HG02852 (cell line): ENCODE measurements around the gene ACTR8.
"Not testable (repeated sequence)": the region's sequence is repeated elsewhere in the genome, so short reads cannot be mapped to it uniquely, and the experiment has no call there.

Experiments used
- ATAC-seq: cut with Tn5 transposase; IDR thresholded peaks from one replicate; pipeline ENCODE4 v1.9.1; 2021; ENCODE audit warnings: mild to moderate bottlenecking, moderate library complexity; ENCODE audit not compliant: unreplicated experiment

The ACTR8 gene

DNA sequence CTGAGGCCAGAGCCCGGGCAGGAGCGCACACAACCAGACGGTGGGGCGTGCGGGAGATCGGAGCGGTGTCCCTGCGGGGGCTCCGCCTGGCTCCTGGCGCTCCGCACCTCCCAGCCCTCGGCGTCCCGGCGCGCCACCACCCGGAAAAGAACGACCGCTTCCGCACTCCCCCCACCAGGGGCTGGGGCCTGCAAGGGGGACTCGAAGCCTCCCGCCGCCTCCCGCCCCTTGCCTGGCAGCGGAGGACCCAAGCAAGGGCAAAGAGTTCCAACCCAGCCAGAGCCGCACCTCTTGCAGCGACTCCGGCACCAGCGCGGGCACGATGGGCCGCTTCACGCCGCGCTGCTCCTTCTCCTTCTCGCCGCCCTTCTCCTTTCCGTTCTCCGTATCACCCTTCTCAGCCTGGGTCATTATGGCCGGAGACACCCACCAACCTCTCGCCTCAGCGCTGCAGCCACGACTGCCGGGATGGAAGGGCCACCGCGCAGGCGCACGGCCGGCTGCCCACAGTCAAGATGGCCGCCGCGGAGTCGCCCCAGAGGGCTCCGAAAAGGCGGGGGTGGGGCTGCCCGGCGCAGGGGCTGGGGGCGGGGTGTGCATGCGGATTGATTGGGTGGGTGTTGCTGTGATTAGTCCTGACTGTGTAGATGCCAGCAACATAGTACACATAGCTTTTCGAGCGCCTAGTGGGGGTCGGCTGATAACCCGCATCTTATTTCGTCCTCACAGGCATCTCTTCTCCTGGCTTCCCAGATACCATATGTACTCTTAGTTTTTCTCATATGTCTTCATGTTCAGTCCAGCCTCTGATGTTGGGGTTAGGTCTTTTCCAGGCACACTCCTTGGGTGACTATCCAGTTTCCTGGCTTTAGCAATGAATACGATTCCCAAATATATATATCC is at the start of gene ACTR8:
TSS of gene ACTR8 (minus strand) at position 462 of the 903 bp plus-strand sequence. CDS start at position 411, 51 bp downstream.
- ATAC-seq = peak; percentile 83

DNA sequence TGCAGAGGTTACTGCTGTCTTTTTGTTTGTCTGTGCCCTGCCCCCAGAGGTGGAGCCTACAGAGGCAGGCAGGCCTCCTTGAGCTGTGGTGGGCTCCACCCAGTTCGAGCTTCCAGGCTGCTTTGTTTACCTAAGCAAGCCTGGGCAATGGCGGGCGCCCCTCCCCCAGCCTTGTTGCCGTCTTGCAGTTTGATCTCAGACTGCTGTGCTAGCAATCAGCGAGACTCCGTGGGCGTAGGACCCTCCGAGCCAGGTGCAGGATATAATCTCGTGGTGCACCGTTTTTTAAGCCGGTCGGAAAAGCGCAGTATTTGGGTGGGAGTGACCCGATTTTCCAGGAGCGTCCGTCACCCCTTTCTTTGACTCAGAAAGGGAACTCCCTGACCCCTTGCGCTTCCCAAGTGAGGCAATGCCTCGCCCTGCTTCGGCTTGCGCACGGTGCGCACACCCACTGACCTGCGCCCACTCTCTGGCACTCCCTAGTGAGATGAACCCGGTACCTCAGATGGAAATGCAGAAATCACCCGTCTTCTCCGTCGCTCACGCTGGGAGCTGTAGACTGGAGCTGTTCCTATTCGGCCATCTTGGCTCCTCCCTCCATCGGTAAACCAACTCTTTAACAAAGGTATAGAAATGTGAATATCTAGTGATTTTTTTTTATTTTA is 45.4 kb upstream of the ACTR8 start:
- ATAC-seq = not testable (repeated sequence)

DNA sequence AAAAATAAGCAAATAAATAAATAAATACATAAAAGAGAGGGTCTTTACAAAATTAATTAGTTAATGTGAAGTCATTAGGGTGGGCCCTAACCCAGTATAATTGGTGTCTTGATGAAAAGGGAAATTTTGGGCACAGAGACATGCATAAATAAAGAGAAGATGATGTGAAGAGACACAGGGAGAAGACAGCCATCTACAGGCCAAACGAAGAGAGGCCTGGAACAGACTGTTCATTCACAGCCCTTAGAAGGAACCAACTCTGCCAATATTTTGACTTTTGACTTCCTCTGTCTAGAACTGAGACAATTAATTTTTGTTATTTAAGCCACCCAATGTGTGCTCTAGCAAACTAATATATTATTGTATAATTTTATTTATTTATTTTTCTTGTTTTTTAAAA is 39.3 kb upstream of the ACTR8 start:
- no peak for ATAC-seq

- ATAC-seq = no peak
Observed at GRCh38 chr3:53919741-53920140, 37.8 kb upstream of the ACTR8 start.

- ATAC-seq = no peak
Observed at GRCh38 chr3:53913401-53913800, 31.4 kb upstream of the ACTR8 start.

DNA sequence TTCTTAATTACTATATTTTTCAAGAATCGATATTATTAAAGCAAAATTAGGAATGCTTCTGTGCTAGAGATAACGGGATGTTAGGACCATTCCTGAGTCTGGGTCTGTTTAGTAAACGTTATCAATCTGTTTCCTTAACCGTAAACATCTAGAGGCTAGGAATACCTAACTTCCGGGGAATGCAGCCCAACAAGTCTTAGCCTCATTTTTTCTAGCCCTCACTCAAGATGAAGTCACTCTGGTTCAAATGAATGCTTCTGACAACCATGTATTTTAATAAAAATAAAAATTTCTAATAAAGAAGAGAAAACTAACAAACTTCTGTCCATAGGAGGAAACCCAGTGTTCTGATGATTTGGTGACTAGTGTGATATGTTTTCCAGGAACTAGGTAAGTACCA is 20.8 kb upstream of the ACTR8 start:
- no peak for ATAC-seq

GRCh38 chr3:53902067-53902466 is 20.1 kb upstream of the ACTR8 start:
- no peak for ATAC-seq

- no peak for ATAC-seq
Observed at GRCh38 chr3:53900666-53901331, 18.8 kb upstream of the ACTR8 start.

DNA sequence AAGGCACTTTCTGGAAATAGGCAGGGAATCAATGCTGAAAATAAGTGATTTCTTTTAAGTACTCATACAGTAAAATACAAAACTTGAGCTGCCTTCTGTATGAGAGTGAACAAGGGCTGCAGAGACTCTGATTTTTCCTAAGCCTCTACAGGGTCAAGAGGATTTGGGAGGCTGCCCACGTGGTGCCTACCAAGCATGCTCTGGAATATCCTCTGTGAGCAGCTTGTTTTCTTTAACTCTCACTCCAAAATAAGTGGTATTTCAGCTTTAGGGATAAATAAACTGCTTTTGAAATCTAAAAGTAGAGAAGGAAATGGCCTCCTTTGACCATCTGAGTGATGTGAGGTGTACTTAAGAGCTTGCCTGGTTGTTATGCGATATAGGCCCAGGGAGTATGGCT is 17.8 kb upstream of the ACTR8 start:
- ATAC-seq = no peak

- no peak for ATAC-seq
Observed at GRCh38 chr3:53892286-53892637, 10.3 kb upstream of the ACTR8 start.

DNA sequence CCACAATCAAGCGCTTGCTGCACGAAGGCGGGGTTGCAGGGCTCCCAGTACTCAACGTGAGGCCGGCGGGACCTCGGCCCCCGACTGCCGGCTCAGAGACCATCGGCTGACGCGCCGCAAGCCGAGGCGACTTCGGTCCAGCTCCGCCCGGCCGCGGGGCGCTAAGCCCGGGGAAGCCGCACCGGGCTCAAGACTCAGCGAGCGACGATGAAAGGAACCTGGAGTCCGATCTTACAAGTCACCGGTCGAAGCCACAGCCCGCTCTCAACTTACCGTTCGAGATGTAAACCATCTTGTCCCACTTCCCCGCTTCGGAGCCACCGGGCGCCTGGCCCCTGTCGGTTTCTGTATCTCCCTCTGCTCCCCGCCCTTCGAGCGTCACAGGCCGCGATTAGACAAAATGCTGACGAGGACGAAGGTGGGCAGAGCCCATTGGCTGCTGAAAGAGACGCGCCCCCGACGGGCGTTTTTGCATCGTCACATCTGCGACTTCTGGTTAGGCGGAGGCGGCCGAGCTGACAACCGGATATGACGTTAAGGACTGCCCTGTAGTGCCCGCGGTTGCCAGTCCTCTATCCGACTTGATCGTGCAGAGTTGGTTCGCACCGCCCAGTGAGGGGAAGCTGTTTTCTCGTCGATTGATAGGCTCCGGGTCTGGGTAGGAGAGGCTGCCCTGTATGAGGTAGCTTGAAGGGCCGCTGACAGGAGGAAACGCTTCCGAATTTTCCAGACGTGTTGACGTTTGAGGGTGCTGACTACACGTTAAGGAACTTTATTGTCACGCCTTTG is 9.7 kb upstream of the ACTR8 start, which contains the start of gene SELENOK:
TSS of gene SELENOK (minus strand) at position 363 of the 789 bp plus-strand sequence.
- ATAC-seq = peak; percentile 95

GRCh38 chr3:53890726-53891475 is 8.9 kb upstream of the ACTR8 start:
- peak; percentile 12 for ATAC-seq

GRCh38 chr3:53888232-53888631 is 6.3 kb upstream of the ACTR8 start:
- no peak for ATAC-seq

- ATAC-seq = no peak
Observed at GRCh38 chr3:53887446-53887845, 5.5 kb upstream of the ACTR8 start.

DNA sequence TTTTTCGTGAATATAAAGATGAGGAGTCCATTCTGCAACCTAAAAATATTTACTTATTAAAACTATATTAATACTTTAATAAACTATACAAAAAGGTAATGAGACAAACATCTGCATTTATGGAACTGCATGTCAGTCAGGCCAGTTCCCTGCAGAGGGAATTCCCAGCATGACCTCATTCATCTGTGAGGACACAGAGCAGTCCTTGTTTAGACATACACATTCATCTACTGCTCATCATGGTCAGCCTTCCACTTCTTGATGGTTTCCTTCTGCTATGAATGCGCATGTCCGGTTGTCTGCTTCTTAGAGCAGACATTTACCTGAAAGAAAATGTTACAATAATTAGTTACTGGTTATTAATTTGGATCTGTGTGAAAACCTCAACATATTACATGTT is 3.3 kb upstream of the ACTR8 start:
- no peak for ATAC-seq

GRCh38 chr3:53884623-53885022 is 2.7 kb upstream of the ACTR8 start:
- ATAC-seq = no peak

DNA sequence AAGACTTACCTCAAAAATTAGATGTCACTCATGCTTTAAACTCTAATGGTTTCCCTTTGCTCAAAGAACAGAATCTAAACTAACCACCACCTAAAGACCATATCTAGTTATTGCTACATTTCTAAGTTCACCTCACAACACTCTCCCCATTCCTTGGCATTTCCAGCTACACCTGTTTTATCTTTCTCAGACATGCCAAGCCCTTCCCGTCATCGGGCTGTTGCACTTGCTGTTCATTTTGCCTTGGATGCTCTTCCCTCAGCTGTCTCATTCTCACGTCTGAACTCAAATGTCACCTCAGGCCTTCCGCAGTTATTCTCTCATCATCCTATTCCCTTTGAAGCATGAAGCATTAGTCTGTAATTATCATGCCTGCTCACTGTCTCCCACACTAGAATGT is 1.1 kb upstream of the ACTR8 start:
- ATAC-seq = no peak

- no peak for ATAC-seq
Observed at GRCh38 chr3:53880396-53881345, 1.3 kb downstream of the ACTR8 start.
